HepG2 (cell line): ENCODE results near the gene SOCS1. TPM values are rescaled to one million over a fixed set of nuclear protein-coding genes. Genes with fewer than 3 reads are reported as not detected.

Experiments
- AHR ChIP-seq: IDR thresholded peaks from 2 replicates; pipeline ENCODE4 v1.6.1; 2018; ENCODE audit warnings: missing genetic modification reagents, missing compliant biosample characterization
- CCAR2 ChIP-seq: fragments of 200-400 bp; formaldehyde crosslinking; optimal IDR thresholded peaks from 2 replicates; pipeline ENCODE3; 2018; ENCODE audit warnings: low read depth, mild to moderate bottlenecking, low read length, moderate library complexity
- CEBPG ChIP-seq: IDR thresholded peaks from 2 replicates; pipeline ENCODE4 v1.6.1; 2016
- DNMT1 ChIP-seq: sonication (generic); formaldehyde crosslinking; IDR thresholded peaks from 2 replicates; pipeline ENCODE4 v1.5.1; 2020; ENCODE audit warnings: mild to moderate bottlenecking, missing genetic modification reagents
- HDAC2 ChIP-seq: sonication (generic); formaldehyde crosslinking; IDR thresholded peaks from 2 replicates; pipeline ENCODE4 v1.4.0; 2020; ENCODE audit warnings: missing genetic modification reagents
- IRX3 ChIP-seq: sonication (generic); formaldehyde crosslinking; IDR thresholded peaks from 2 replicates; pipeline ENCODE4 v1.8.1; 2023; ENCODE audit warnings: mild to moderate bottlenecking, low read depth, missing genetic modification reagents, borderline replicate concordance
- MXD1 ChIP-seq: sonication (generic); formaldehyde crosslinking; IDR thresholded peaks from 2 replicates; pipeline ENCODE4 v1.4.0; 2020; ENCODE audit warnings: mild to moderate bottlenecking, missing genetic modification reagents
- NCOA2 ChIP-seq: sonication (generic); formaldehyde crosslinking; IDR thresholded peaks from 2 replicates; pipeline ENCODE4 v1.8.0; 2022; ENCODE audit warnings: inconsistent platforms
- NFYB ChIP-seq: sonication (generic); formaldehyde crosslinking; IDR thresholded peaks from 2 replicates; pipeline ENCODE4 v1.4.0; 2020; ENCODE audit warnings: missing genetic modification reagents
- NR2C2 ChIP-seq: sonication (generic); formaldehyde crosslinking; IDR thresholded peaks from 2 replicates; pipeline ENCODE4 v1.4.0; 2020; ENCODE audit warnings: missing genetic modification reagents, mild to moderate bottlenecking, moderate library complexity, borderline replicate concordance
- PRDM15 ChIP-seq: sonication (generic); formaldehyde crosslinking; IDR thresholded peaks from 2 replicates; pipeline ENCODE4 v1.4.0; 2020; ENCODE audit warnings: missing genetic modification reagents
- PRPF4 ChIP-seq: fragments of 200-400 bp; formaldehyde crosslinking; IDR thresholded peaks from 2 replicates; pipeline ENCODE4 v1.6.1; 2016; ENCODE audit warnings: low read length, low read depth; ENCODE audit not compliant: poor library complexity, severe bottlenecking
- SMAD9 ChIP-seq: sonication (generic); formaldehyde crosslinking; IDR thresholded peaks from 2 replicates; pipeline ENCODE4 v1.5.1; 2020; ENCODE audit warnings: mild to moderate bottlenecking, missing genetic modification reagents
- SMARCE1 ChIP-seq: fragments of 450-650 bp; IDR thresholded peaks from 2 replicates; pipeline ENCODE4 v1.6.1; 2017; ENCODE audit warnings: borderline replicate concordance
- TBX3 ChIP-seq: fragments of 450-650 bp; IDR thresholded peaks from 2 replicates; pipeline ENCODE4 v1.6.1; 2017; ENCODE audit warnings: antibody characterized with exemption, mild to moderate bottlenecking, inconsistent platforms, borderline replicate concordance
- TEAD3 ChIP-seq: optimal IDR thresholded peaks from 2 replicates; pipeline ENCODE3; 2016; ENCODE audit warnings: borderline replicate concordance
- TFDP1 ChIP-seq: IDR thresholded peaks from 2 replicates; pipeline ENCODE4 v1.6.1; 2016; ENCODE audit warnings: missing compliant biosample characterization, missing genetic modification reagents, borderline replicate concordance
- YEATS4 ChIP-seq: sonication (generic); formaldehyde crosslinking; IDR thresholded peaks from 2 replicates; pipeline ENCODE4 v1.4.0; 2020; ENCODE audit warnings: missing genetic modification reagents, borderline replicate concordance
- ZBTB8A ChIP-seq: sonication (generic); formaldehyde crosslinking; IDR thresholded peaks from 2 replicates; pipeline ENCODE4 v1.4.0; 2020; ENCODE audit warnings: mild to moderate bottlenecking, low read depth, missing genetic modification reagents, borderline replicate concordance
- ZNF101 ChIP-seq: sonication (generic); formaldehyde crosslinking; IDR thresholded peaks from 2 replicates; pipeline ENCODE4 v1.4.0; 2020; ENCODE audit warnings: mild to moderate bottlenecking, low read depth, missing genetic modification reagents, borderline replicate concordance
- ZNF34 ChIP-seq: sonication (generic); formaldehyde crosslinking; IDR thresholded peaks from 2 replicates; pipeline ENCODE4 v1.4.0; 2020; ENCODE audit warnings: mild to moderate bottlenecking, missing genetic modification reagents, borderline replicate concordance
- ZNF468 ChIP-seq: sonication (generic); formaldehyde crosslinking; IDR thresholded peaks from 2 replicates; pipeline ENCODE4 v1.8.0; 2022; ENCODE audit warnings: mild to moderate bottlenecking, moderate library complexity, missing genetic modification reagents
- ZNF737 ChIP-seq: sonication (generic); formaldehyde crosslinking; IDR thresholded peaks from 2 replicates; pipeline ENCODE4 v1.5.0; 2020; ENCODE audit warnings: missing genetic modification reagents, mild to moderate bottlenecking, borderline replicate concordance
- ZNF747 ChIP-seq: sonication (generic); formaldehyde crosslinking; IDR thresholded peaks from 2 replicates; pipeline ENCODE4 v1.8.1; 2023; ENCODE audit warnings: missing genetic modification reagents, mild to moderate bottlenecking, borderline replicate concordance
- ZNF768 ChIP-seq: sonication (generic); formaldehyde crosslinking; IDR thresholded peaks from 2 replicates; pipeline ENCODE4 v1.4.0; 2020; ENCODE audit warnings: missing genetic modification reagents
- ZNF788 ChIP-seq: sonication (generic); formaldehyde crosslinking; IDR thresholded peaks from 2 replicates; pipeline ENCODE4 v1.5.0; 2020; ENCODE audit warnings: mild to moderate bottlenecking, missing genetic modification reagents, borderline replicate concordance
- polyA plus RNA-seq, 8 experiments: library from polyadenylated mRNA; depleted of rRNA in 3 of 8; stranded (reverse) in 7 of 8; unstranded in 1 of 8; fragments of >200 nt; fragmentation: Illumina TruSeq in 4 of 8; extraction: Trizol in 4 of 8; gene quantifications; 2 replicates each; pipeline versions ENCODE4 v1.2.1 to v1.2.3, GENCODE V29; 2011 to 2016; ENCODE audit warnings: low read depth in 4 of 8, missing spikeins in 1 of 8, mixed read lengths in 1 of 8; ENCODE audit not compliant: insufficient read depth in 1 of 8
- total RNA-seq, 5 experiments: library from RNA; depleted of rRNA; stranded (reverse); fragments of >200 nt; fragmentation: Illumina TruSeq; extraction: Trizol; gene quantifications; 2 replicates each; pipeline ENCODE4 v1.2.3, GENCODE V29; 2016; ENCODE audit warnings: low read depth in 1 of 5

SOCS1 gene
- total and polyA plus RNA-seq, 2 of the 13 experiments (the other 11 are each of a cell fraction or from before 2014, with no cell fraction given) = 5.3 to 6.3 TPM

GRCh38 chr16:11297492-11298142, 41.6 kb upstream of the SOCS1 start (continued):
- TF ChIP-seq ZBTB8A (CRISPR knock-in tag) (no peak), ZNF747 (peak; percentile 53; the same call in 1 of the 2 replicates), IRX3 (CRISPR knock-in tag) (peak; percentile 32; the same call in 1 of the 2 replicates), ZNF468 (CRISPR knock-in tag) (0 out of 2 replicates have a peak, but pooled peaks have one; percentile 18), PRPF4 (no peak), TBX3 (peak; percentile 9; the same call in 1 of the 2 replicates), TEAD3 (CRISPR knock-in tag) (peak; percentile 75), NCOA2 (CRISPR knock-in tag) (peak; percentile 51), ZNF101 (CRISPR knock-in tag) (peak; percentile 5; the same call in 1 of the 2 replicates), HDAC2 (CRISPR knock-in tag) (peak; percentile 84), ZNF737 (no peak), SMAD9 (CRISPR knock-in tag) (peak; percentile 77; the same call in 1 of the 2 replicates), PRDM15 (no peak), NR2C2 (no peak), ZNF768 (peak; percentile 92), YEATS4 (CRISPR knock-in tag) (peak; percentile 58; the same call in 1 of the 2 replicates), ZNF788 (CRISPR knock-in tag) (peak; percentile 78; the same call in 1 of the 2 replicates), SMARCE1 (no peak), CEBPG (CRISPR knock-in tag) (peak; percentile 36; the same call in 1 of the 2 replicates), CCAR2 (no peak), NFYB (CRISPR knock-in tag) (0 out of 2 replicates have a peak, but pooled peaks have one; percentile 18), TFDP1 (CRISPR knock-in tag) (peak; percentile 63; the same call in 1 of the 2 replicates), DNMT1 (CRISPR knock-in tag) (peak; percentile 69; the same call in 1 of the 2 replicates), MXD1 (CRISPR knock-in tag) (0 out of 2 replicates have a peak, but pooled peaks have one; percentile 32), ZNF34 (CRISPR knock-in tag) (peak; percentile 83; the same call in 1 of the 2 replicates), AHR (CRISPR knock-in tag) (peak; percentile 73; the same call in 1 of the 2 replicates)
